ENCODE measurements around the gene SDCBP2. TPM values are rescaled to one million over a fixed set of nuclear protein-coding genes. Genes with fewer than 3 reads are reported as not detected.

The SDCBP2 gene
- total and polyA plus RNA-seq, 2 of the 13 experiments (the other 11 are each of a cell fraction or from before 2014, with no cell fraction given), result 1.2 to 2.4 TPM

DNA sequence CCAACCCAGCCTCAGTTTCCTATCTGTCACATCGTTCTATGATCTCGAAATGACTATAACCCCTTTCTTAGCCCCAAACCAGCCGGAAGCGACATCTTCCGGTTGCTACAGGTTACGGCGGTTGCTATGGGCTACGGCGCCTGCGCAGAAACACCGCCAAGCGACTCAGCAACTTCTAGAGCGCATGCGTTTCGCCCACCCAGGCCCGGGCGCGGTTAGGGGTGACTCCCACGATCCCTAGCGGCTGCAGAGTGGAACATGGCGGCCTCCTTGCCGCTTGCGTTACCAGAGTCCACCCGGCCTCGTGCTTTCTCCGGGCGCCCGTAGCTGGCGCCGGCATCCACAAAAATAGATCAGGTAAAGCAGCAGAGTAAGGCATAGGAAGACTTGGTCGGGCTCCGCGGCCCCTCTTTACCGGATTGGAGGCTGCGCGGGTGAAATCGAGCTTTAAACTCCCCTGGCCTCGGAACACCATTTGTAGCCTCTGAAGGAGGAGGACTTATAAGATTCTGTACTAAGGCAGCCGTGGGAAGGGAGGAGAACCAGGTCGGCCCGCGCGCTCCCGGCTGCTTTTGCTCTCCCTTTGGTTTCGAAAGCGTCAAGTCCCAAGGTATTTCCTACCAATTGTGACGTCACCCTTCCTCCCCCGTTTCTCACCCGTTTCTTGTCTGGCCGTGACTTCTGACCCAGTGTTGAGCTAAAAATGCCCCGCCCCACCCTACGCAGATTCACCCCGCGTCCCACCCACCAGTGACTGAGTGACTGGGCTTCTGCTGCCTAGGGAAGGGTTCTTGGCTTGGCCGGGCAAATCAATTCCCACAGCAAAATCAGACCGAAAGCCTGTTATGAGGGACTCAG is 3.5 kb downstream of the SDCBP2 start (continued):
- TF ChIP-seq ZNF550 (CRISPR knock-in tag; IDR thresholded peaks at IDR 0.05; ENCODE audit: borderline replicate concordance), result no peak; the same call in 1 of the 2 replicates
- no peak; the same call in 1 of the 2 replicates for TF ChIP-seq GZF1 (CRISPR knock-in tag; IDR thresholded peaks at IDR 0.05)
- peak; percentile 65; the same call in 1 of the 2 replicates for TF ChIP-seq ZNF589 (CRISPR knock-in tag; conservative IDR thresholded peaks at IDR 0.05)
- TF ChIP-seq MIER2 (CRISPR knock-in tag; IDR thresholded peaks at IDR 0.05), result peak; percentile 56; the same call in 1 of the 2 replicates
- peak; percentile 96 for TF ChIP-seq PTBP1 (IDR thresholded peaks at IDR 0.05; ENCODE audit: low read depth, low read length, poor library complexity, severe bottlenecking)
- TF ChIP-seq NBN (conservative IDR thresholded peaks at IDR 0.05), result no peak
- peak; percentile 37; the same call in 1 of the 2 replicates for TF ChIP-seq GATAD2A (CRISPR knock-in tag; IDR thresholded peaks at IDR 0.05)
- TF ChIP-seq MBD4 (IDR thresholded peaks at IDR 0.05; ENCODE audit: borderline replicate concordance, low read length), result no peak
- no peak for TF ChIP-seq ZNF557 (CRISPR knock-in tag; IDR thresholded peaks at IDR 0.05)
- peak; percentile 82 for TF ChIP-seq ZNF547 (CRISPR knock-in tag; IDR thresholded peaks at IDR 0.05)
- 0 out of 2 replicates have a peak, but pooled peaks have one; percentile 67 for TF ChIP-seq ZXDC (CRISPR knock-in tag; IDR thresholded peaks at IDR 0.05)
- TF ChIP-seq SOX6 (IDR thresholded peaks at IDR 0.05), result no peak
- peak; percentile 61; the same call in 1 of the 2 replicates for TF ChIP-seq SOX6 (CRISPR knock-in tag; IDR thresholded peaks at IDR 0.05)
- peak; percentile 95; the same call in 1 of the 2 replicates for TF ChIP-seq MAF1 (CRISPR knock-in tag; IDR thresholded peaks at IDR 0.05; ENCODE audit: borderline replicate concordance)
- peak; percentile 81; the same call in 1 of the 2 replicates for TF ChIP-seq ZNF446 (CRISPR knock-in tag; IDR thresholded peaks at IDR 0.05)
- peak; percentile 96 for TF ChIP-seq PPARG (CRISPR knock-in tag; conservative IDR thresholded peaks at IDR 0.05)
- TF ChIP-seq CBX2 (IDR thresholded peaks at IDR 0.05; ENCODE audit: low read depth, low read length), result no peak
- TF ChIP-seq CBX2 (CRISPR knock-in tag; IDR thresholded peaks at IDR 0.05; ENCODE audit: low read depth), result no peak
- no peak for TF ChIP-seq ZBTB49 (CRISPR knock-in tag; IDR thresholded peaks at IDR 0.05; ENCODE audit: borderline replicate concordance)
- peak; percentile 83; the same call in 1 of the 2 replicates for TF ChIP-seq ZNF256 (CRISPR knock-in tag; conservative IDR thresholded peaks at IDR 0.05)
